Thoracic aorta (tissue), 2 donors: Measurements from ENCODE around the gene AFAP1L2. TPM values are rescaled to one million over a fixed set of nuclear protein-coding genes. Genes with fewer than 3 reads are reported as not detected.

Experiments used
- ATAC-seq: fragments of 150-250 bp; one replicate; pipeline ENCODE4 v1.8.0; 2017; ENCODE audit warnings: low read depth; ENCODE audit not compliant: insufficient number of reproducible peaks, low FRiP score
- DNase-seq: peaks from one replicate; pipeline ENCODE4 v3.0.0-alpha.2; 2020; ENCODE audit warnings: low spot score
- H3K27ac ChIP-seq, 2 donors: fragments of 200-600 bp; sonication (generic); 1 replicate in 1 of 2; 2 replicates in 1 of 2; pipeline ENCODE4 v1.5.1; 2016; ENCODE audit warnings: mild to moderate bottlenecking in 2 of 2, moderate library complexity in 2 of 2
- H3K27me3 ChIP-seq: fragments of 200-600 bp; sonication (generic); replicated peaks from 2 replicates; pipeline ENCODE4 v1.6.0; 2016; ENCODE audit warnings: mild to moderate bottlenecking; ENCODE audit not compliant: insufficient read depth
- H3K36me3 ChIP-seq: fragments of 200-600 bp; sonication (generic); one replicate; pipeline ENCODE4 v1.5.1; 2016
- H3K4me1 ChIP-seq, 2 donors: fragments of 200-600 bp; sonication (generic); 1 replicate in 1 of 2; 2 replicates in 1 of 2; pipeline versions ENCODE4 v1.5.1 to v1.6.0; 2016; ENCODE audit warnings: low read depth in 2 of 2, mild to moderate bottlenecking in 1 of 2; ENCODE audit not compliant: control insufficient read depth in 1 of 2
- H3K4me3 ChIP-seq: fragments of 200-600 bp; sonication (generic); 2 replicates; pipeline ENCODE4 v1.5.1; 2016; ENCODE audit warnings: mild to moderate bottlenecking
- H3K9me3 ChIP-seq: fragments of 200-600 bp; sonication (generic); 2 replicates; pipeline ENCODE4 v1.5.1; 2016
- CTCF ChIP-seq: fragments of 200-600 bp; sonication (generic); IDR thresholded peaks from one replicate; pipeline ENCODE4 v1.5.1; 2019; ENCODE audit warnings: antibody characterized with exemption
- total RNA-seq, 2 donors: library from RNA; depleted of rRNA; stranded (reverse); fragments of >200 nt; gene quantifications; one replicate each; pipeline versions ENCODE4 v1.1.0 to v1.2.3, GENCODE V29; 2016

Gene AFAP1L2
- total RNA-seq, 2 donors from 2014 or later: 7.7 to 13.3 TPM

GRCh38 chr10:114347791-114348190 lies 56.5 kb downstream of the AFAP1L2 start:
- no peak for DNase-seq
- no peak for ATAC-seq
- no peaks in the 10 kb centered on the region for H3K36me3 ChIP-seq
- TF ChIP-seq CTCF: no peak
- peaks cover 3 to 28% of the 10 kb centered on the region in 2 donors for H3K4me1 ChIP-seq
- H3K4me3 ChIP-seq: no peak overlapping the region
- no peaks in the 10 kb centered on the region for H3K27me3 ChIP-seq
- no peaks in the 10 kb centered on the region for H3K9me3 ChIP-seq
- no peak overlapping the region for H3K27ac ChIP-seq

DNA sequence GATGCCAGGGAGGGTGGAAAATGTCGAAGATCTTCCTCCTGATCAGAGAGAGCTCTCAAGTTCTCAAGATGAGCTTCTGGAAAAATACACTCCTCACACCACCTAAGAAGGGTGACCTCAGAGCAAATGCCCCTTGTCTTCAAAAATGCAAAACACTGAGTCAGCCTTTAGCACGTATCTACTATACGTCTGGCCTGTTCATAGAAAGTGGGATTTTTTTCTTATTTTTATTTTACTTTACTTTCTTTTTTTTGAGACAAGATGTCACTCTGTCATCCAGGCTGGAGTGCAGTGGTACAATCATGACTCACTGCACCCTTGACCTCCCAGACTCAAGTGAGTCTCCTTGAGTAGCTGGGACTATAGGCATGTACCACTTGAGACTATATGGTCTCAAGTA lies 57.1 kb downstream of the AFAP1L2 start:
- ATAC-seq: no peak
- TF ChIP-seq CTCF: no peak
- Histone ChIP-seq H3K9me3 (no peaks in the 10 kb centered on the region), H3K27ac (no peak overlapping the region), H3K4me3 (no peak overlapping the region), H3K36me3 (no peaks in the 10 kb centered on the region), H3K4me1 (peaks cover 3 to 28% of the 10 kb centered on the region in 2 donors), H3K27me3 (no peaks in the 10 kb centered on the region)
- DNase-seq: no peak

DNA sequence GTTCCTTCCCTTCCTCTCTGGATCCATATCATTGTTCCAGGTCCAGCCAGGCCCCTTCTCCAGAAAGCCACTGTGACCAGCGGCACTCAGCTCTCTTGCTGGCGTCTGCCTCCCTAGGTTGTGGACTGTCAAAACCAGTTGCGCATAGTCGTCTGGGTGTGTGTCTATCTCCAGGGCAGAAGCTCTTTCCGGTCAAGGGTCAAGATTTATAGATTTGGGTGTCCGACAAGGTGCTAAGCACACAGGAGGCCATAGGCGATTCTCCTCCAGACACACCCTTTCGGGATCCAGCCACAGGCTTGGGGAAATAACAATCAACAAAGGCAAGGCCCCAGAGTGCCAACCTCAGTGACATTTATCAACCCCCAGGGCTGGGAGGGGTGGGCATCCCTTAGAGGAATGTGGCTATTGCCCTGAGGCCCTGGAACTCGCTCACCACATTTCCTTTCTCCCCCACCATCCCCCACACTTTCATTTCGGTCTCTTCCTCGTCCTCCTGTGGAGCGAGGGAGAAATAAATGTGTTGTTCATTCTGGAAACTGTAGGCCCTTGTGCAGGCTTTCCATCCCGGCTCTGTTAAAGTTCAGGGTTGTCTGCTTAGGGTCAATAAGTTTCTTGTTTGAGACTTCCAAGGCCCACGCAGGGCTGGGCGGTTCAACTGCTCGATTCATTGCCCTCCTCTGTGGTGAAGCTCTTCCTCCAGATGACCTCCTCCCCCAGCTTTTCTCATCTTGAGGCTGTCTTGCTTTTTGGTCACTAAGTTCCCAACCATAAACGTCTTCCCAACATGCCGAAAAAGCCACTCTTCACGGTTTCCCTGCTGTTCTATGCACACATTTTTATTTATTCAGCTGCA lies 57.9 kb downstream of the AFAP1L2 start:
- no peaks in the 10 kb centered on the region for H3K36me3 ChIP-seq
- H3K27ac ChIP-seq: no peak overlapping the region
- H3K9me3 ChIP-seq: no peaks in the 10 kb centered on the region
- ATAC-seq: no peak
- no peaks in the 10 kb centered on the region for H3K27me3 ChIP-seq
- no peak for TF ChIP-seq CTCF
- H3K4me1 ChIP-seq: peaks cover 3 to 28% of the 10 kb centered on the region in 2 donors
- H3K4me3 ChIP-seq: no peak overlapping the region
- no peak for DNase-seq

- TF ChIP-seq CTCF: no peak
- H3K4me1 ChIP-seq: peaks cover 3 to 28% of the 10 kb centered on the region in 2 donors
- no peaks in the 10 kb centered on the region for H3K9me3 ChIP-seq
- no peak overlapping the region for H3K27ac ChIP-seq
- ATAC-seq (no peak), DNase-seq (no peak)
- no peaks in the 10 kb centered on the region for H3K36me3 ChIP-seq
- no peaks in the 10 kb centered on the region for H3K27me3 ChIP-seq
- no peak overlapping the region for H3K4me3 ChIP-seq
Measured at GRCh38 chr10:114345701-114346100, 58.6 kb downstream of the AFAP1L2 start.

DNA sequence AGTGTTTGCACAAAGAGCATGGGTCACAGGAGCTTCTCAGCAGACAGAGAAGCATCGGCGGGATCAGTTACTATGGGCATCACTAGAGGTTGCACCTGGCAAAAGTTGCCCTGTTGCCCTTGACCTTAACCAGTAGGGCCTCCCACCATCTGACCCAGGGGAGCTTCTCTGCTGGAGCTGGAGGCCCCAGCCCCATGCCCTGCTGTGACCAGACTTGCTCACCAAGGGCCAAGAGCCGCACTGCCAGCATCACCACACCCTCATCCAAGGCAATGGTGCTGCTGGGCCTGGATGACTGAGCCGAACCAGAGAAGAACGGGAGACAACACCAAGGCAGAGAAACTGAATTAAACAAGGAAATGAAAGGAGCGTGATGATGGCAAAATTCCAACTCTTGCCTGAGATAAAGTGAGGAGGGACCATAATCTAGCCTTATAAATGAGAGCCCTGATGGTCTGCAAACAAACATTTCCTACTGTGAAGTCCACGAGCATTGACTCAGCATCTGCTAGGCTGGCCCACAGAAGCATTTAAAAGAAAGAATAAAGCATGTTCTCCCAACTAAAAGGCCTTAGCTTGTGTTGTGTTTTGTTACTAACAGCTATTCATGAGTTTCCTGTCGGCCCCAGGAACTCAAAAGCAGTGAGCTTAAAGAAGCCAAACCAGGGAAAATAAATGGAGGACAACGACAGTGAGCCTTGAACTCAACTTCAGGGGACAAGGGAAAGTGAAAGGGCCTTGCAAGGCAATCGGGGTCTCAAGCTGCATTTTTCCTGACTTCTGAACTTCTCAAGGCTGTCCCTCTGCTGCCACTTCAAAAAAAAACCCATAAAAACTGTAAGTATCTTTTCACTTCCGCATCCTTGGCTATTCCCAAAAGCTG lies 60.4 kb downstream of the AFAP1L2 start:
- H3K27ac ChIP-seq: peak overlapping the region; percentile 40 to 63
- peaks cover 3 to 15% of the 10 kb centered on the region in 2 donors for H3K4me1 ChIP-seq
- no peaks in the 10 kb centered on the region for H3K9me3 ChIP-seq
- no peaks in the 10 kb centered on the region for H3K27me3 ChIP-seq
- TF ChIP-seq CTCF: no peak
- H3K4me3 ChIP-seq: no peak overlapping the region
- ATAC-seq (no peak), DNase-seq (no peak)
- no peaks in the 10 kb centered on the region for H3K36me3 ChIP-seq
